ENCODE data around the gene CDH8.
"Not testable (repeated sequence)": the region's sequence is repeated elsewhere in the genome, so short reads cannot be mapped to it uniquely, and the experiment has no call there.

- TF ChIP-seq CTCF (IDR thresholded peaks at IDR 0.05; ENCODE audit: low read length); EZH2 (optimal IDR thresholded peaks at IDR 0.05; ENCODE audit: low read depth, low read length): not testable (repeated sequence)
These were observed 254.4 kb downstream of the CDH8 start for GRCh38 chr16:61781855-61782254.
